Suprapubic skin (tissue), 4 donors: ENCODE measurements around the gene ANTXR2.

Experiments
- CTCF ChIP-seq, 2 donors: fragments of 200-600 bp in 1 of 2; fragments of 450-650 bp in 1 of 2; sonication (generic) in 1 of 2; IDR thresholded peaks; one replicate each; pipeline ENCODE4 v1.5.1; 2016 to 2019; ENCODE audit warnings: antibody characterized with exemption in 2 of 2, mild to moderate bottlenecking in 1 of 2, moderate library complexity in 1 of 2
- EP300 ChIP-seq: sonication (generic); formaldehyde crosslinking; IDR thresholded peaks from one replicate; pipeline ENCODE4 v1.6.1; 2017; ENCODE audit warnings: antibody characterized with exemption
- POLR2A ChIP-seq, 2 donors: fragments of 450-650 bp; IDR thresholded peaks; one replicate each; pipeline ENCODE4 v1.6.1; 2017; ENCODE audit warnings: antibody characterized with exemption in 2 of 2, mild to moderate bottlenecking in 2 of 2, moderate library complexity in 2 of 2
- POLR2AphosphoS5 ChIP-seq, 3 donors: sonication (generic); formaldehyde crosslinking; IDR thresholded peaks; one replicate each; pipeline ENCODE4 v1.6.1; 2017; ENCODE audit warnings: antibody characterized with exemption in 3 of 3

- TF ChIP-seq CTCF (IDR thresholded peaks at IDR 0.05) (no peak), POLR2A (IDR thresholded peaks at IDR 0.05) (no peak), POLR2AphosphoS5 (IDR thresholded peaks at IDR 0.05) (no peak), EP300 (no peak)
Observed at GRCh38 chr4:80114732-80115265, 41.8 kb upstream of the ANTXR2 start.
